Measurements from ENCODE around the gene CYP1A2. TPM values are rescaled to one million over a fixed set of nuclear protein-coding genes. Genes with fewer than 3 reads are reported as not detected.

Gene CYP1A2
- total and polyA plus RNA-seq, 2 of the 13 experiments (the other 11 are each of a cell fraction or from before 2014, with no cell fraction given) = 0.07 TPM; not detected in 1

DNA sequence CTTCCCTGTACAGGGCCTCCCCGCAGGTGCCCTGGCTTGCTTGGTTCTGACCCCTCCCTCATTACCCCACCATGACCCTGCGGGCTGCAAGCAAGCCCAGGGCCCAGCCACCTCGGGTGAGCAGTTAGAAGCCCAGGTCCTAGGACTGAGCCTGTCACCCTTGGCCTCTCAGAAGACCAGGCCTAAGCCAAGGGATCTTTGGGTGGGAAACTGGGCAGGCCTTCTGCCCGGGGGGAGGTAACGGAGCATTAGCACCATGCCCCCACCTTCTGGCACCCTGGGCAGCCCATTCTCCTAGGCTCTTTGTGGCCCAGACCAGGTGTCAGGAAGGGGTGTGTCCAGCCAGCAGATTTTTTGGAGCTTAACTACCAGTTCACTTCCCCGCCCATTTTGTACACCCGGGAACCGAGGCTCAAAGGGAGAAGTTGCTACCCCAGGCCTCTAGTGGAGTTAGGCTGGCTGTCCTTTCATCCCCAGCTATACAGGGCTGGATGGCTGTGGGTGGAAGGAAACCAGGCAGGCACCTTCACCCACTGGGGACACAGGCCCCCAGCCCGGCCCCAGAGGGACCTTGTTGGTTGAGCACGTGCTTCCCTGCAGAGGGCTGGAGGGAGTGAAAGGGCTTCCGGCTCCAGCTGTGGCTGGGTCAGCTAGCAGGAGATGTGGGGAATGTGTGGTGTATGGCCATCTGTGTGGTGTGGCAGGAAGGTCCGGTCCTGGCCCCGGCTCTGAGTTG lies 34.6 kb downstream of the CYP1A2 start:
- peak overlapping the region; percentile 45 for H3K27ac ChIP-seq (ENCODE audit: extremely low read length, insufficient read depth, low read length)
- peaks cover 1 to 12% of the 10 kb centered on the region in 2 experiments; a peak in 2 of 5 replicates for H3K36me3 ChIP-seq (replicated peaks in 1 of 2; ENCODE audit: control insufficient read depth in 1 of 2, insufficient read depth in 2 of 2, low read length in 2 of 2)
- intact Hi-C loops (cut with micrococcal nuclease; ENCODE audit: unreplicated experiment) (loop anchor here (2.0 to 5.0 kb wide), 2 partner anchors 18 to 34 kb away; no protein-coding TSS in a partner anchor), in situ Hi-C loops (cut with HindIII; ENCODE audit: extremely low pct_ligation_motif_present, low pct_unique_long_range_greater_than_20kb) (loop anchor here (10.0 kb wide), 1 partner anchor 238 kb away; the partner anchor contains the start of gene ARID3B)
- DNase-seq (ENCODE audit: low spot score) = no peak
- H3K4me2 ChIP-seq (ENCODE audit: low read depth, low read length) = peak overlapping the region; percentile 86
- H3K9ac ChIP-seq (ENCODE audit: insufficient read depth, low read depth, low read length) = peak overlapping the region; percentile 78
- CTCF ChIA-PET (ENCODE audit: low intra/inter-chr PET ratio, low total read pairs) = no interaction called here
- H2AFZ ChIP-seq (ENCODE audit: low read length) = no peak overlapping the region
- no peaks in the 10 kb centered on the region for H3K9me3 ChIP-seq (ENCODE audit: low read length)
- no peak for FAIRE-seq
- H3K4me3 ChIP-seq (replicated peaks in 1 of 3; ENCODE audit: insufficient read depth in 1 of 3, low read depth in 2 of 3, low read length in 3 of 3) = peak overlapping the region; percentile 66 to 84 (median 69)
- H4K20me1 ChIP-seq (ENCODE audit: insufficient read depth, low read length) = peaks cover 9% of the 10 kb centered on the region
- peak; percentile 51 for ATAC-seq
- no peaks in the 10 kb centered on the region for H3K27me3 ChIP-seq (ENCODE audit: control insufficient read depth in 1 of 2, insufficient read depth in 2 of 2, low read length in 2 of 2)
- BruUV-seq (replicated peaks) = no TSS peak
- H3K79me2 ChIP-seq (ENCODE audit: insufficient read depth, low read length) = peaks cover 48% of the 10 kb centered on the region
- POLR2A ChIA-PET = interaction anchor here (1.4 to 3.5 kb wide), 3 partner anchors 10 to 52 kb away, joined by 4 to 21 read pairs (median 13); no protein-coding TSS in a partner anchor
- WGBS (ENCODE audit: low lambda C conversion rate) = 0% methylated on average over 3 of the region's 13 CpGs
- peaks cover 69% of the 10 kb centered on the region for H3K4me1 ChIP-seq (ENCODE audit: insufficient read depth, low read length)
- TF ChIP-seq, protein P1, sequence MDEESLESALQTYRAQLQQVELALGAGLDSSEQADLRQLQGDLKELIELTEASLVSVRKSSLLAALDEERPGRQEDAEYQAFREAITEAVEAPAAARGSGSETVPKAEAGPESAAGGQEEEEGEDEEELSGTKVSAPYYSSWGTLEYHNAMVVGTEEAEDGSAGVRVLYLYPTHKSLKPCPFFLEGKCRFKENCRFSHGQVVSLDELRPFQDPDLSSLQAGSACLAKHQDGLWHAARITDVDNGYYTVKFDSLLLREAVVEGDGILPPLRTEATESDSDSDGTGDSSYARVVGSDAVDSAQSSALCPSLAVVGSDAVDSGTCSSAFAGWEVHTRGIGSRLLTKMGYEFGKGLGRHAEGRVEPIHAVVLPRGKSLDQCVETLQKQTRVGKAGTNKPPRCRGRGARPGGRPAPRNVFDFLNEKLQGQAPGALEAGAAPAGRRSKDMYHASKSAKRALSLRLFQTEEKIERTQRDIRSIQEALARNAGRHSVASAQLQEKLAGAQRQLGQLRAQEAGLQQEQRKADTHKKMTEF (CRISPR knock-in tag; IDR thresholded peaks at IDR 0.05) = 0 out of 2 replicates have a peak, but pooled peaks have one; percentile 24
- TF ChIP-seq BCL6 (CRISPR knock-in tag; IDR thresholded peaks at IDR 0.05) (0 out of 2 replicates have a peak, but pooled peaks have one; percentile 11), GABPB1 (CRISPR knock-in tag; IDR thresholded peaks at IDR 0.05) (peak; percentile 79), HDAC1 (CRISPR knock-in tag; IDR thresholded peaks at IDR 0.05) (peak; percentile 35; the same call in 1 of the 2 replicates), U2AF2 (IDR thresholded peaks at IDR 0.05; ENCODE audit: low read depth, low read length) (no peak), MTA1 (CRISPR knock-in tag; IDR thresholded peaks at IDR 0.05; ENCODE audit: borderline replicate concordance) (0 out of 2 replicates have a peak, but pooled peaks have one; percentile 38), ERF (CRISPR knock-in tag; IDR thresholded peaks at IDR 0.05) (no peak), MED13 (CRISPR knock-in tag; IDR thresholded peaks at IDR 0.05) (no peak)
- TF ChIP-seq, protein P2, sequence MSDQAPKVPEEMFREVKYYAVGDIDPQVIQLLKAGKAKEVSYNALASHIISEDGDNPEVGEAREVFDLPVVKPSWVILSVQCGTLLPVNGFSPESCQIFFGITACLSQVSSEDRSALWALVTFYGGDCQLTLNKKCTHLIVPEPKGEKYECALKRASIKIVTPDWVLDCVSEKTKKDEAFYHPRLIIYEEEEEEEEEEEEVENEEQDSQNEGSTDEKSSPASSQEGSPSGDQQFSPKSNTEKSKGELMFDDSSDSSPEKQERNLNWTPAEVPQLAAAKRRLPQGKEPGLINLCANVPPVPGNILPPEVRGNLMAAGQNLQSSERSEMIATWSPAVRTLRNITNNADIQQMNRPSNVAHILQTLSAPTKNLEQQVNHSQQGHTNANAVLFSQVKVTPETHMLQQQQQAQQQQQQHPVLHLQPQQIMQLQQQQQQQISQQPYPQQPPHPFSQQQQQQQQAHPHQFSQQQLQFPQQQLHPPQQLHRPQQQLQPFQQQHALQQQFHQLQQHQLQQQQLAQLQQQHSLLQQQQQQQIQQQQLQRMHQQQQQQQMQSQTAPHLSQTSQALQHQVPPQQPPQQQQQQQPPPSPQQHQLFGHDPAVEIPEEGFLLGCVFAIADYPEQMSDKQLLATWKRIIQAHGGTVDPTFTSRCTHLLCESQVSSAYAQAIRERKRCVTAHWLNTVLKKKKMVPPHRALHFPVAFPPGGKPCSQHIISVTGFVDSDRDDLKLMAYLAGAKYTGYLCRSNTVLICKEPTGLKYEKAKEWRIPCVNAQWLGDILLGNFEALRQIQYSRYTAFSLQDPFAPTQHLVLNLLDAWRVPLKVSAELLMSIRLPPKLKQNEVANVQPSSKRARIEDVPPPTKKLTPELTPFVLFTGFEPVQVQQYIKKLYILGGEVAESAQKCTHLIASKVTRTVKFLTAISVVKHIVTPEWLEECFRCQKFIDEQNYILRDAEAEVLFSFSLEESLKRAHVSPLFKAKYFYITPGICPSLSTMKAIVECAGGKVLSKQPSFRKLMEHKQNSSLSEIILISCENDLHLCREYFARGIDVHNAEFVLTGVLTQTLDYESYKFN (CRISPR knock-in tag; conservative IDR thresholded peaks at IDR 0.05) = peak; percentile 23; the same call in 1 of the 2 replicates
- TF ChIP-seq, protein P3, sequence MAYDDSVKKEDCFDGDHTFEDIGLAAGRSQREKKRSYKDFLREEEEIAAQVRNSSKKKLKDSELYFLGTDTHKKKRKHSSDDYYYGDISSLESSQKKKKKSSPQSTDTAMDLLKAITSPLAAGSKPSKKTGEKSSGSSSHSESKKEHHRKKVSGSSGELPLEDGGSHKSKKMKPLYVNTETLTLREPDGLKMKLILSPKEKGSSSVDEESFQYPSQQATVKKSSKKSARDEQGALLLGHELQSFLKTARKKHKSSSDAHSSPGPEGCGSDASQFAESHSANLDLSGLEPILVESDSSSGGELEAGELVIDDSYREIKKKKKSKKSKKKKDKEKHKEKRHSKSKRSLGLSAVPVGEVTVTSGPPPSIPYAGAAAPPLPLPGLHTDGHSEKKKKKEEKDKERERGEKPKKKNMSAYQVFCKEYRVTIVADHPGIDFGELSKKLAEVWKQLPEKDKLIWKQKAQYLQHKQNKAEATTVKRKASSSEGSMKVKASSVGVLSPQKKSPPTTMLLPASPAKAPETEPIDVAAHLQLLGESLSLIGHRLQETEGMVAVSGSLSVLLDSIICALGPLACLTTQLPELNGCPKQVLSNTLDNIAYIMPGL (CRISPR knock-in tag; IDR thresholded peaks at IDR 0.05; ENCODE audit: borderline replicate concordance in 1 of 2, low read depth in 1 of 2) = peak in 1 of 2 experiments; percentile 29; a peak in 1 of 4 replicates
- TF ChIP-seq, protein P4, sequence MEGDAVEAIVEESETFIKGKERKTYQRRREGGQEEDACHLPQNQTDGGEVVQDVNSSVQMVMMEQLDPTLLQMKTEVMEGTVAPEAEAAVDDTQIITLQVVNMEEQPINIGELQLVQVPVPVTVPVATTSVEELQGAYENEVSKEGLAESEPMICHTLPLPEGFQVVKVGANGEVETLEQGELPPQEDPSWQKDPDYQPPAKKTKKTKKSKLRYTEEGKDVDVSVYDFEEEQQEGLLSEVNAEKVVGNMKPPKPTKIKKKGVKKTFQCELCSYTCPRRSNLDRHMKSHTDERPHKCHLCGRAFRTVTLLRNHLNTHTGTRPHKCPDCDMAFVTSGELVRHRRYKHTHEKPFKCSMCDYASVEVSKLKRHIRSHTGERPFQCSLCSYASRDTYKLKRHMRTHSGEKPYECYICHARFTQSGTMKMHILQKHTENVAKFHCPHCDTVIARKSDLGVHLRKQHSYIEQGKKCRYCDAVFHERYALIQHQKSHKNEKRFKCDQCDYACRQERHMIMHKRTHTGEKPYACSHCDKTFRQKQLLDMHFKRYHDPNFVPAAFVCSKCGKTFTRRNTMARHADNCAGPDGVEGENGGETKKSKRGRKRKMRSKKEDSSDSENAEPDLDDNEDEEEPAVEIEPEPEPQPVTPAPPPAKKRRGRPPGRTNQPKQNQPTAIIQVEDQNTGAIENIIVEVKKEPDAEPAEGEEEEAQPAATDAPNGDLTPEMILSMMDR (CRISPR knock-in tag; IDR thresholded peaks at IDR 0.05) = 0 out of 2 replicates have a peak, but pooled peaks have one; percentile 12
- TF ChIP-seq, protein P5, sequence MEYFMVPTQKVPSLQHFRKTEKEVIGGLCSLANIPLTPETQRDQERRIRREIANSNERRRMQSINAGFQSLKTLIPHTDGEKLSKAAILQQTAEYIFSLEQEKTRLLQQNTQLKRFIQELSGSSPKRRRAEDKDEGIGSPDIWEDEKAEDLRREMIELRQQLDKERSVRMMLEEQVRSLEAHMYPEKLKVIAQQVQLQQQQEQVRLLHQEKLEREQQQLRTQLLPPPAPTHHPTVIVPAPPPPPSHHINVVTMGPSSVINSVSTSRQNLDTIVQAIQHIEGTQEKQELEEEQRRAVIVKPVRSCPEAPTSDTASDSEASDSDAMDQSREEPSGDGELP (IDR thresholded peaks at IDR 0.05; ENCODE audit: borderline replicate concordance, low read depth) = peak; percentile 62; the same call in 1 of the 2 replicates
